HepG2 (cell line): Measurements from ENCODE around the gene NPDC1. TPM values are rescaled to one million over a fixed set of nuclear protein-coding genes. Genes with fewer than 3 reads are reported as not detected.

Experiments
- BHLHE40 ChIP-seq: IDR thresholded peaks from 2 replicates; pipeline ENCODE4 v1.6.1; 2011; ENCODE audit warnings: low read length, improper control_type of control experiment
- KDM5B ChIP-seq: sonication (generic); formaldehyde crosslinking; IDR thresholded peaks from 2 replicates; pipeline ENCODE4 v1.4.0; 2020; ENCODE audit warnings: missing genetic modification reagents, mild to moderate bottlenecking, borderline replicate concordance
- TCF7L2 ChIP-seq: IDR thresholded peaks from 2 replicates; pipeline ENCODE4 v1.6.1; 2011; ENCODE audit warnings: mild to moderate bottlenecking, low read depth, low read length, moderate library complexity
- ZBTB7B ChIP-seq: sonication (generic); formaldehyde crosslinking; IDR thresholded peaks from 2 replicates; pipeline ENCODE4 v1.4.0; 2020; ENCODE audit warnings: missing genetic modification reagents
- ZNF550 ChIP-seq: sonication (generic); formaldehyde crosslinking; IDR thresholded peaks from 2 replicates; pipeline ENCODE4 v1.4.0; 2020; ENCODE audit warnings: mild to moderate bottlenecking, missing genetic modification reagents, borderline replicate concordance
- ZNF619 ChIP-seq: sonication (generic); formaldehyde crosslinking; IDR thresholded peaks from 2 replicates; pipeline ENCODE4 v1.4.0; 2020; ENCODE audit warnings: mild to moderate bottlenecking, missing genetic modification reagents
- polyA plus RNA-seq, 8 experiments: library from polyadenylated mRNA; depleted of rRNA in 3 of 8; stranded (reverse) in 7 of 8; unstranded in 1 of 8; fragments of >200 nt; fragmentation: Illumina TruSeq in 4 of 8; extraction: Trizol in 4 of 8; gene quantifications; 2 replicates each; pipeline versions ENCODE4 v1.2.1 to v1.2.3, GENCODE V29; 2011 to 2016; ENCODE audit warnings: low read depth in 4 of 8, missing spikeins in 1 of 8, mixed read lengths in 1 of 8; ENCODE audit not compliant: insufficient read depth in 1 of 8
- total RNA-seq, 5 experiments: library from RNA; depleted of rRNA; stranded (reverse); fragments of >200 nt; fragmentation: Illumina TruSeq; extraction: Trizol; gene quantifications; 2 replicates each; pipeline ENCODE4 v1.2.3, GENCODE V29; 2016; ENCODE audit warnings: low read depth in 1 of 5
- TF ChIP-seq, protein P1 (sequence below), 2 experiments: fragments of 450-650 bp in 1 of 2; sonication (generic) in 1 of 2; formaldehyde crosslinking in 1 of 2; IDR thresholded peaks; 2 replicates each; pipeline versions ENCODE4 v1.6.1 to v1.8.0; 2016 to 2022; ENCODE audit warnings: antibody characterized with exemption in 1 of 2, mild to moderate bottlenecking in 1 of 2, missing genetic modification reagents in 1 of 2
- TF ChIP-seq, protein P2 (sequence below): sonication (generic); formaldehyde crosslinking; IDR thresholded peaks from 2 replicates; pipeline ENCODE4 v1.4.0; 2020; ENCODE audit warnings: missing genetic modification reagents
- TF ChIP-seq, protein P3 (sequence below): sonication (generic); formaldehyde crosslinking; IDR thresholded peaks from 2 replicates; pipeline ENCODE4 v1.4.0; 2020; ENCODE audit warnings: missing genetic modification reagents
- TF ChIP-seq, protein P4 (sequence below): sonication (generic); formaldehyde crosslinking; IDR thresholded peaks from 2 replicates; pipeline ENCODE4 v1.5.0; 2020; ENCODE audit warnings: missing genetic modification reagents

The NPDC1 gene
- total and polyA plus RNA-seq, 2 of the 13 experiments (the other 11 are each of a cell fraction or from before 2014, with no cell fraction given) = 0.84 to 5.4 TPM

DNA sequence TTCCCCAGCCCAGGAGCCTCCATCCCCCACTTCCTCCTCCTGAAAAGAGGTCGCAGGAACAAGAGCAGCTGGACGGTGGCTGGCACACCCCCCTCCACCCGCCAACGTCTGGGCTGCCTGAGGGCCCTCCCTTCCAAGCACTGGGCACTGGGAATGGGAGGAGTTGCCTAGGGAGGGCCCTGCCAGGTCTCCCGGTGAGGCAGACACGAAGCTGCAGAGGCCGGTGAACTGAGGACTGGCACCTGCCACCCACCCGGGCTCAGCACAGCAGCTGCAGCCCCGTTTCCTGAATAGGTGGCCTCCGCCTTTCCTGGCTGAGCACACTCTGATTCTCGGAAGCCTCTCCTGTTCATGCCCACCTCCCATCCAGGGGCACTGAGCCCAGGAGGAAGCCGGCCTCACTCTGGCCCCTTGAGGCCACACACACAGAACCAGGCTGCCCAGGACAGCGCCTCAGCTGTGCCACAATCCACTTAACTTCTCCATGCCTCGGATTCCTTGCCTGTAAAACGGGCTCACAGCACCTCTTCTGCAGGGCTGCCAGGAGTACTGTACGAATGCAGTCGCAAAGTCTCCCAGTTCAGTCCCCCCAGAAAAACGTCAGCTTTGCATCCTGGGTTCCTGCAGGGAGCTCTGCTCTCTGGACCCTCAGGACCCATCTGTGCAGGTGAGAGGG lies 1.3 kb downstream of the NPDC1 start (continued):
- TF ChIP-seq, protein P1, sequence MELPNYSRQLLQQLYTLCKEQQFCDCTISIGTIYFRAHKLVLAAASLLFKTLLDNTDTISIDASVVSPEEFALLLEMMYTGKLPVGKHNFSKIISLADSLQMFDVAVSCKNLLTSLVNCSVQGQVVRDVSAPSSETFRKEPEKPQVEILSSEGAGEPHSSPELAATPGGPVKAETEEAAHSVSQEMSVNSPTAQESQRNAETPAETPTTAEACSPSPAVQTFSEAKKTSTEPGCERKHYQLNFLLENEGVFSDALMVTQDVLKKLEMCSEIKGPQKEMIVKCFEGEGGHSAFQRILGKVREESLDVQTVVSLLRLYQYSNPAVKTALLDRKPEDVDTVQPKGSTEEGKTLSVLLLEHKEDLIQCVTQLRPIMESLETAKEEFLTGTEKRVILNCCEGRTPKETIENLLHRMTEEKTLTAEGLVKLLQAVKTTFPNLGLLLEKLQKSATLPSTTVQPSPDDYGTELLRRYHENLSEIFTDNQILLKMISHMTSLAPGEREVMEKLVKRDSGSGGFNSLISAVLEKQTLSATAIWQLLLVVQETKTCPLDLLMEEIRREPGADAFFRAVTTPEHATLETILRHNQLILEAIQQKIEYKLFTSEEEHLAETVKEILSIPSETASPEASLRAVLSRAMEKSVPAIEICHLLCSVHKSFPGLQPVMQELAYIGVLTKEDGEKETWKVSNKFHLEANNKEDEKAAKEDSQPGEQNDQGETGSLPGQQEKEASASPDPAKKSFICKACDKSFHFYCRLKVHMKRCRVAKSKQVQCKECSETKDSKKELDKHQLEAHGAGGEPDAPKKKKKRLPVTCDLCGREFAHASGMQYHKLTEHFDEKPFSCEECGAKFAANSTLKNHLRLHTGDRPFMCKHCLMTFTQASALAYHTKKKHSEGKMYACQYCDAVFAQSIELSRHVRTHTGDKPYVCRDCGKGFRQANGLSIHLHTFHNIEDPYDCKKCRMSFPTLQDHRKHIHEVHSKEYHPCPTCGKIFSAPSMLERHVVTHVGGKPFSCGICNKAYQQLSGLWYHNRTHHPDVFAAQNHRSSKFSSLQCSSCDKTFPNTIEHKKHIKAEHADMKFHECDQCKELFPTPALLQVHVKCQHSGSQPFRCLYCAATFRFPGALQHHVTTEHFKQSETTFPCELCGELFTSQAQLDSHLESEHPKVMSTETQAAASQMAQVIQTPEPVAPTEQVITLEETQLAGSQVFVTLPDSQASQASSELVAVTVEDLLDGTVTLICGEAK (IDR thresholded peaks at IDR 0.05) = no peak
- TF ChIP-seq, protein P1 (CRISPR knock-in tag; IDR thresholded peaks at IDR 0.05) = 0 out of 2 replicates have a peak, but pooled peaks have one; percentile 24
- no peak for TF ChIP-seq KDM5B (CRISPR knock-in tag)
- TF ChIP-seq, protein P2, sequence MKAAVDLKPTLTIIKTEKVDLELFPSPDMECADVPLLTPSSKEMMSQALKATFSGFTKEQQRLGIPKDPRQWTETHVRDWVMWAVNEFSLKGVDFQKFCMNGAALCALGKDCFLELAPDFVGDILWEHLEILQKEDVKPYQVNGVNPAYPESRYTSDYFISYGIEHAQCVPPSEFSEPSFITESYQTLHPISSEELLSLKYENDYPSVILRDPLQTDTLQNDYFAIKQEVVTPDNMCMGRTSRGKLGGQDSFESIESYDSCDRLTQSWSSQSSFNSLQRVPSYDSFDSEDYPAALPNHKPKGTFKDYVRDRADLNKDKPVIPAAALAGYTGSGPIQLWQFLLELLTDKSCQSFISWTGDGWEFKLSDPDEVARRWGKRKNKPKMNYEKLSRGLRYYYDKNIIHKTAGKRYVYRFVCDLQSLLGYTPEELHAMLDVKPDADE (CRISPR knock-in tag) = no peak
- no peak for TF ChIP-seq ZBTB7B
- TF ChIP-seq, protein P3, sequence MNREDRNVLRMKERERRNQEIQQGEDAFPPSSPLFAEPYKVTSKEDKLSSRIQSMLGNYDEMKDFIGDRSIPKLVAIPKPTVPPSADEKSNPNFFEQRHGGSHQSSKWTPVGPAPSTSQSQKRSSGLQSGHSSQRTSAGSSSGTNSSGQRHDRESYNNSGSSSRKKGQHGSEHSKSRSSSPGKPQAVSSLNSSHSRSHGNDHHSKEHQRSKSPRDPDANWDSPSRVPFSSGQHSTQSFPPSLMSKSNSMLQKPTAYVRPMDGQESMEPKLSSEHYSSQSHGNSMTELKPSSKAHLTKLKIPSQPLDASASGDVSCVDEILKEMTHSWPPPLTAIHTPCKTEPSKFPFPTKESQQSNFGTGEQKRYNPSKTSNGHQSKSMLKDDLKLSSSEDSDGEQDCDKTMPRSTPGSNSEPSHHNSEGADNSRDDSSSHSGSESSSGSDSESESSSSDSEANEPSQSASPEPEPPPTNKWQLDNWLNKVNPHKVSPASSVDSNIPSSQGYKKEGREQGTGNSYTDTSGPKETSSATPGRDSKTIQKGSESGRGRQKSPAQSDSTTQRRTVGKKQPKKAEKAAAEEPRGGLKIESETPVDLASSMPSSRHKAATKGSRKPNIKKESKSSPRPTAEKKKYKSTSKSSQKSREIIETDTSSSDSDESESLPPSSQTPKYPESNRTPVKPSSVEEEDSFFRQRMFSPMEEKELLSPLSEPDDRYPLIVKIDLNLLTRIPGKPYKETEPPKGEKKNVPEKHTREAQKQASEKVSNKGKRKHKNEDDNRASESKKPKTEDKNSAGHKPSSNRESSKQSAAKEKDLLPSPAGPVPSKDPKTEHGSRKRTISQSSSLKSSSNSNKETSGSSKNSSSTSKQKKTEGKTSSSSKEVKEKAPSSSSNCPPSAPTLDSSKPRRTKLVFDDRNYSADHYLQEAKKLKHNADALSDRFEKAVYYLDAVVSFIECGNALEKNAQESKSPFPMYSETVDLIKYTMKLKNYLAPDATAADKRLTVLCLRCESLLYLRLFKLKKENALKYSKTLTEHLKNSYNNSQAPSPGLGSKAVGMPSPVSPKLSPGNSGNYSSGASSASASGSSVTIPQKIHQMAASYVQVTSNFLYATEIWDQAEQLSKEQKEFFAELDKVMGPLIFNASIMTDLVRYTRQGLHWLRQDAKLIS (CRISPR knock-in tag) = no peak
- no peak for TF ChIP-seq ZNF550 (CRISPR knock-in tag)
- no peak for TF ChIP-seq ZNF619 (CRISPR knock-in tag)
- no peak for TF ChIP-seq BHLHE40
- TF ChIP-seq TCF7L2 = no peak
- TF ChIP-seq, protein P4, sequence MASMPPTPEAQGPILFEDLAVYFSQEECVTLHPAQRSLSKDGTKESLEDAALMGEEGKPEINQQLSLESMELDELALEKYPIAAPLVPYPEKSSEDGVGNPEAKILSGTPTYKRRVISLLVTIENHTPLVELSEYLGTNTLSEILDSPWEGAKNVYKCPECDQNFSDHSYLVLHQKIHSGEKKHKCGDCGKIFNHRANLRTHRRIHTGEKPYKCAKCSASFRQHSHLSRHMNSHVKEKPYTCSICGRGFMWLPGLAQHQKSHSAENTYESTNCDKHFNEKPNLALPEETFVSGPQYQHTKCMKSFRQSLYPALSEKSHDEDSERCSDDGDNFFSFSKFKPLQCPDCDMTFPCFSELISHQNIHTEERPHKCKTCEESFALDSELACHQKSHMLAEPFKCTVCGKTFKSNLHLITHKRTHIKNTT (CRISPR knock-in tag) = no peak
